Measurements from ENCODE around the gene MTA2.
"Not testable (repeated sequence)": the region's sequence is repeated elsewhere in the genome, so short reads cannot be mapped to it uniquely, and the experiment has no call there.

MTA2 gene

GRCh38 chr11:62593434-62594044 lies 8.1 kb downstream of the MTA2 start:
- Mint-ChIP-seq H3K4me3 (peak overlapping the region; percentile 71), H3K4me1 (peaks cover 72% of the 10 kb centered on the region), H3K27me3 (no peaks in the 10 kb centered on the region), H3K9me3 (no peaks in the 10 kb centered on the region), H3K36me3 (peaks cover 59% of the 10 kb centered on the region), H3K27ac (peak overlapping the region; percentile 92)
- CTCF ChIA-PET = interaction anchor here (0.7 to 5.6 kb wide), 18 partner anchors 10 to 198 kb away, joined by 3 to 44 read pairs (median 4); partner anchors contain the start of genes C11orf98, CSKMT, EML3 and GANAB
- peak; percentile 91 for DNase-seq

GRCh38 chr11:62592989-62593421 lies 8.7 kb downstream of the MTA2 start:
- H3K36me3 Mint-ChIP-seq = peaks cover 54% of the 10 kb centered on the region
- no peaks in the 10 kb centered on the region for H3K27me3 Mint-ChIP-seq
- H3K4me1 Mint-ChIP-seq = peaks cover 66% of the 10 kb centered on the region
- CTCF ChIA-PET = interaction anchor here (0.8 to 5.6 kb wide), 20 partner anchors 8 to 198 kb away, joined by 3 to 44 read pairs (median 6); partner anchors contain the start of genes C11orf98, CSKMT, EEF1G and EML3
- no peaks in the 10 kb centered on the region for H3K9me3 Mint-ChIP-seq
- peak overlapping the region; percentile 98 for H3K27ac Mint-ChIP-seq
- H3K4me3 Mint-ChIP-seq = peak overlapping the region; percentile 45
- DNase-seq = no peak

GRCh38 chr11:62592146-62592815 lies 9.4 kb downstream of the MTA2 start:
- Mint-ChIP-seq H3K9me3 (no peaks in the 10 kb centered on the region), H3K4me1 (peaks cover 59% of the 10 kb centered on the region), H3K4me3 (peak overlapping the region; percentile 100), H3K27me3 (no peaks in the 10 kb centered on the region), H3K36me3 (peaks cover 50% of the 10 kb centered on the region), H3K27ac (peak overlapping the region; percentile 98)
- DNase-seq = no peak
- CTCF ChIA-PET = interaction anchor here (0.7 to 5.6 kb wide), 30 partner anchors 9 to 279 kb away, joined by 3 to 44 read pairs (median 4); partner anchors contain the start of genes C11orf98, CSKMT, EEF1G and EML3

- Mint-ChIP-seq H3K4me1 (peaks cover 56% of the 10 kb centered on the region), H3K4me3 (peak within 1 kb of the TSS; percentile 100), H3K36me3 (peaks cover 49% of the 10 kb centered on the region), H3K27ac (peak within 1 kb of the TSS; percentile 98), H3K27me3 (no peaks in the 10 kb centered on the region), H3K9me3 (no peaks in the 10 kb centered on the region)
- peak; percentile 98 for DNase-seq
- CTCF ChIA-PET = interaction anchor here (0.7 to 5.6 kb wide), 25 partner anchors 10 to 279 kb away, joined by 3 to 44 read pairs (median 4); partner anchors contain the start of genes C11orf98, CSKMT, EEF1G and EML3
These were observed 10.1 kb downstream of the MTA2 start, which contains the start of gene TUT1 for GRCh38 chr11:62591448-62592145. Gene TUT1 (minus strand): TSS chr11:62591523. CDS start chr11:62591485, 38 bp downstream.

- Mint-ChIP-seq H3K27ac (peak overlapping the region; percentile 55), H3K36me3 (peaks cover 32% of the 10 kb centered on the region), H3K4me3 (peak overlapping the region; percentile 100), H3K9me3 (no peaks in the 10 kb centered on the region), H3K4me1 (peaks cover 41% of the 10 kb centered on the region), H3K27me3 (no peaks in the 10 kb centered on the region)
- DNase-seq = peak; percentile 53
- CTCF ChIA-PET = interaction anchor here (0.9 kb wide), 2 partner anchors 46 to 164 kb away, joined by 3 read pairs; no protein-coding TSS in a partner anchor
These were observed 12.6 kb downstream of the MTA2 start for GRCh38 chr11:62588966-62589637.

DNA sequence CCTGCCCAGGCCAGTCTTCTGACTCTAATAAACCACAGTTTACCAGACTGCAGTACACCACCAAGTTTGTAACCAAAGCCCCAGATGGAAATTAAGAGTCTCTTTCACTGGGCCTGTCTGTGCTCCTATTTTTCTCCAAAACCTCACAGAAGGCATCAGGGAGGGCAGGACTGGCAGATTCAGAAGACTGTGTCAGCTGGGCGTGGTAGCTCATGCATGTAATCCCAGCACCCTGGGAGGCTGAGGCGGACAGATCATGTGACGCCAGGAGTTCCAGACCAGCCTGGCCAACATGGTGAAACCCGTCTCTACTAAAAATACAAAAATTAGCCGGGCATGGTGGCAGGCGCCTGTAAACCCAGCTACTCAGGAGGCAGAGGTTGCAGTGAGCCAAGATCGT lies 16.3 kb downstream of the MTA2 start:
- H3K4me3 Mint-ChIP-seq, H3K27ac Mint-ChIP-seq, DNase-seq, H3K9me3 Mint-ChIP-seq, H3K27me3 Mint-ChIP-seq: not testable (repeated sequence)
- Mint-ChIP-seq H3K4me1 (peaks cover 14% of the 10 kb centered on the region), H3K36me3 (peaks cover 26% of the 10 kb centered on the region)
- CTCF ChIA-PET = interaction anchor here (1.8 kb wide), 1 partner anchor 109 kb away, joined by 4 read pairs; no protein-coding TSS in a partner anchor

- H3K36me3 Mint-ChIP-seq = peaks cover 27% of the 10 kb centered on the region
- H3K9me3 Mint-ChIP-seq, H3K4me1 Mint-ChIP-seq, DNase-seq, H3K27ac Mint-ChIP-seq, H3K4me3 Mint-ChIP-seq, CTCF ChIA-PET, H3K27me3 Mint-ChIP-seq: not testable (repeated sequence)
These were observed 19.9 kb downstream of the MTA2 start for GRCh38 chr11:62581735-62582134.

GRCh38 chr11:62580959-62581715 lies 20.5 kb downstream of the MTA2 start:
- H3K36me3 Mint-ChIP-seq = peaks cover 30% of the 10 kb centered on the region
- H3K27ac Mint-ChIP-seq = no peak overlapping the region
- peaks cover 6% of the 10 kb centered on the region for H3K4me1 Mint-ChIP-seq
- no peak overlapping the region for H3K4me3 Mint-ChIP-seq
- H3K9me3 Mint-ChIP-seq = no peaks in the 10 kb centered on the region
- CTCF ChIA-PET = interaction anchor here (1.0 to 1.4 kb wide), 2 partner anchors 10 to 156 kb away, joined by 3 to 6 read pairs; partner anchors contain the start of gene TUT1
- no peaks in the 10 kb centered on the region for H3K27me3 Mint-ChIP-seq
- no peak for DNase-seq

DNA sequence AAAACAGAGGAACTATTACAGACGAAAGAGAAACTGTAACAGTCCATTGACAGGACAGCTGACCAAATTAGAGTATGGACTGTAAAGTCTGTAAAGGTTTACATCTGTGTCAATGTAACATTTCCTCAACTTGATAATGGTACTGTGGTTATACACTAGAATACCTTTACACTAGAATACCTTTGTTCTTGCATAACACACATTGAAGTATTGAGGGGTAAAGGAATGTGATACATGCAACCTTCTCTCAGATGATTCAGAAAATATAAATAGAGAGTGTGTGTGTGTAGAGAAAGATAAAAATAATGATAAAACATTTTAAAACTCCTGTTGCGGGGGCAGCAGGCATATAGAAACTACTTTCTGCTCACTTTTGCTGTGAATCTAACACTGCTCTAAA lies 22.4 kb downstream of the MTA2 start:
- CTCF ChIA-PET = interaction anchor here (1.0 to 1.1 kb wide), 2 partner anchors 13 to 18 kb away, joined by 3 read pairs; no protein-coding TSS in a partner anchor
- Mint-ChIP-seq H3K27ac (no peak overlapping the region), H3K4me3 (no peak overlapping the region), H3K9me3 (no peaks in the 10 kb centered on the region), H3K27me3 (no peaks in the 10 kb centered on the region), H3K36me3 (peaks cover 32% of the 10 kb centered on the region), H3K4me1 (peaks cover 21% of the 10 kb centered on the region)
- DNase-seq = no peak

DNA sequence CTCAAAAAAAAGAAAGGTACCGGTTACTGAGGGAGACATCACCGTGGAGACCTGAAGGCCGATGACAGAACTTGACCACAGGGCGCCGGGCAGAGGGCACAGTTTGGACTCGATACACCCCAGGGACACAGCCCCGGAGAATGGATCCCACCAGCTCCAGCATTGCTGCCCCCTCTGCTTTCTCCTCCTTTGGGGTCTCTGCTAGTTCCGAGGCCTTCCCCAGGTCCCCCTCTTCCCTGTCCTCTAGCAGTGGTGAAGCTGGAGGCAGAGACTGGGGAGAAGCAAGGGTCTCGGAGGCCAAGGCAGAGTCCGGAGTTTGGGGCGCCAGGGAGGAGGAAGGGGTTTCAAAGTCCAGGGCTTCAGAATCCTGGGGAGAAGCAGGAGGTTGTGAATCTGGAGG lies 23.1 kb downstream of the MTA2 start:
- Mint-ChIP-seq H3K36me3 (peaks cover 31% of the 10 kb centered on the region), H3K4me3 (no peak overlapping the region), H3K27me3 (no peaks in the 10 kb centered on the region), H3K9me3 (no peaks in the 10 kb centered on the region), H3K4me1 (peaks cover 21% of the 10 kb centered on the region), H3K27ac (no peak overlapping the region)
- CTCF ChIA-PET = interaction anchor here (1.0 to 1.1 kb wide), 2 partner anchors 14 to 18 kb away, joined by 3 read pairs; no protein-coding TSS in a partner anchor
- no peak for DNase-seq

DNA sequence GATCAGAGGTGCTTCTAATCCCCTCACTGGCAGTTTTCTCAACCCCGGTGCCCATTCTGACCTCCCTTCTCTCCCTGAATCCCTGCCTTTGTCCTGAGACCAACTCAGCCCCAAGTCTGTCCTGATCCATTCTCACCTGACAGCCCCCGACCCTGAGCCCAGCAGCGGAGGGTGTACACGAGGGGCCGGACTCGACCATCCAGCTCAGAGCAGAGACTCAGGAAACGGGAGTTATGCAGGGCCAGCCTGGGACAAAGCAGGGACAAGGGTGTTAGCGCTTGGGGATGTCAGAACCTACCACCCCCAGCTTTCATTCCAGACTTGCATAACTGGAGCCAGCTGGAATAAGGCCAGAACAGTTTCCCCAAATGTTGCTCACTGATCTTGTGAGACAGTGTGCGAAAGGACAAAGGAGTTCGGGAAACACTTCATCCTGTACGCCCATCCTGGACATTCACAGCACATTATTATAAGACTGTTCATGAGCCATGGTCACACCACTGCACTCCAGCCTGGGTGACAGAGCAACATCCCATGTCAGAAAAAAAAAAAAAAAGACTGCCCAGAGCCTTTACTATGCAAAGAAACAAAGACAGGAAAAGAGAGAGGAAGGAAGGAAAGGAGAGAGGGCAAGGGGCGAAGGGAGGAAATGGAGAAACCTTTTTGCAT lies 24.5 kb downstream of the MTA2 start:
- no peak for DNase-seq
- H3K4me3 Mint-ChIP-seq = no peak overlapping the region
- peak overlapping the region; percentile 59 for H3K27ac Mint-ChIP-seq
- peaks cover 42% of the 10 kb centered on the region for H3K36me3 Mint-ChIP-seq
- no peaks in the 10 kb centered on the region for H3K9me3 Mint-ChIP-seq
- CTCF ChIA-PET = interaction anchor here (1.0 kb wide), 1 partner anchor 16 kb away, joined by 3 read pairs; no protein-coding TSS in a partner anchor
- no peaks in the 10 kb centered on the region for H3K27me3 Mint-ChIP-seq
- peaks cover 32% of the 10 kb centered on the region for H3K4me1 Mint-ChIP-seq

DNA sequence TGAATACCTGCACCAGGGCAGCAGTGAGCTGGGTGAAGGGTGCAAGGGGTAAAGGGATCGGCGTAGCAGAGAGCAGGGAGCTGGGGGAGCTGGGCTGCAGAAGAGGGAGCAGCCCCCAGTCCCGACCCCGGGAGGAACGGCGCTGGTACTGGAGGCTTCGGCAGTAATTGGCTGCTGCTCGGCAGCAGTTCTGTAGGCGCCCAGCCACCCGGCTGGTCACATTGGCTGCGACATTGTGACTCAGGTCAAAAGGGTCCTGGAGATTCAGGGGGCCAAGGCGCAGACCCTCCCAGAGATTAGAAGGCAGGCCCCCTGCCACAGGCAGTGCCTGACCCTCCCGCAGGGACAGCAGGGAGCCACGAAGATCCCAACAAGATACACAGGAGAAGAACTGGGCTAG lies 25.8 kb downstream of the MTA2 start:
- peak overlapping the region; percentile 86 for H3K4me3 Mint-ChIP-seq
- no peak overlapping the region for H3K27ac Mint-ChIP-seq
- no peaks in the 10 kb centered on the region for H3K27me3 Mint-ChIP-seq
- no peak for DNase-seq
- CTCF ChIA-PET = interaction anchor here (1.2 kb wide), 1 partner anchor 33 kb away, joined by 3 read pairs; no protein-coding TSS in a partner anchor
- H3K9me3 Mint-ChIP-seq = no peaks in the 10 kb centered on the region
- peaks cover 46% of the 10 kb centered on the region for H3K4me1 Mint-ChIP-seq
- H3K36me3 Mint-ChIP-seq = peaks cover 49% of the 10 kb centered on the region

Data from activated naive CD4-positive, alpha-beta T cell treated with anti-CD3 and anti-CD28 coated beads, Interleukin-2, amount 10 ng/mL, durations not matched to agents 7 days and 5 days (primary cell).